AG08396 (cell line): ENCODE results near the gene ADD2.
"Not testable (repeated sequence)": the region's sequence is repeated elsewhere in the genome, so short reads cannot be mapped to it uniquely, and the experiment has no call there.

Experiments
- DNase-seq: peaks from one replicate; pipeline ENCODE4 v3.0.0; 2012; ENCODE audit warnings: low spot score, mixed read lengths

Gene ADD2

GRCh38 chr2:70767699-70768589 lies at the start of gene ADD2:
TSS of gene ADD2 (minus strand) at chr2:70768200. CDS start at chr2:70706408, 61,792 bp downstream.
- peak; percentile 46 for DNase-seq

- DNase-seq, result no peak
Observed at GRCh38 chr2:70817284-70817954, 49.4 kb upstream of the ADD2 start.

DNA sequence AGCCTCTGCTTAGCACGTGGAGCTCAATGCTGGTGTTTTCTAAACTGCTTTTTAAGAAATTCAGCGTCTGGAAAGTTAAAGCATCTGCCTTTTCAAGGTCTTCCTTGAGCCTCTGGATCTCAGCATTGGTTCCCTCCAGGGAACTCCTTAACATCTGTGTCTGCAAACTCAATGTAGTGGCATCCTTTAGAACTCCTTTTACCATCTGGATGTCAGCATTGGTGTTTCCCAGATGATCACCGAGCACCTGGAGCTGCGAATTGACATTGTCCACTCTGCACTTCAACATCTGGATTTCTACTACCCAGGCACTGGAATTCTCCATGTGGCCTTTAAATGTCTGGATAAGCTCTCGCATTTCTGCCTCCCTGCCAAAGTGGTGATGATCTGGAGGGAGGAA lies 48.7 kb upstream of the ADD2 start:
- DNase-seq, result no peak

DNA sequence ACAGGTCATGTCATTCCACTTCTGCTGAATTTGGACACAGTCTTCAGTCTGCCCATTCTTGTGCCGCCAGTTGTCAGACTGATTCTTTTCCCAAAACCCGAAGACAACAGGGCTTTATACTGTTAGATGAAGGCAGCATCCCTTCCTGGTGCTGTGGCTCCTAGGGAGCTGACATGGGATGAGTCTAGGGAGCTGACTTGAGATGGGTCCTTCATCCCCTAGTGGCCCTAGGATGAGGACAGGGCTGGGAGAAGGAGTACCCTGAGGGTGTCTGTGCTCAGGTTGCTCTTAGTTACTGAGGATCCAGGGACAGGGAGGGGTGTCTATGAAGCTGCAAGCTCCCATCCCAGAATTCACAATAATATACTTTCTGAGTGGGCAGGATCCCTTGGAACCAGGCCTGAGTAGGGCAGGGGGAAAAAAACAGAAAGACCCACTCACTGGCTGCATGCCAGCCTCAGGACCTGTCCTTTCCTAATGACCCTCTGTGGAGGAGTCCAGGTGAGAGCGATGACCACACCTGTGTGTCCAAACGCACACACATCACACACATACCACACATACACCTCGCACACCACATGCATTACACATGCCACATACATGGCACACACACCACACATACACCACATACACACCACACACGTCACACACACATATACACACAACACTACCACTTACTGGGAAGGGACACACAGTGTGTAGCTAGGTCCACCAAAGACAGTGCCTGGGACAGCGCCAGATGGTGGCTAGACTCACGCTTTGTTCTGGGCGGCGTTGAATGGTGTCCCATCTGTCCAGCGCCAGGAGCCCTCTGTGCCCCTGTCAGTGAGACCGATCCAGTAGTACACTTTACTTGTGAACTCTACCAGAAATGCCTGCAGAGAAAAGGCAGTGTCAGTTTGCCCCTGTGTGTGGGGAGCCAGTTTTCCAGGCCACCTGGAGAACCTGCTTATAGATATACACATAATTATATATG lies 41.3 kb upstream of the ADD2 start:
- no peak for DNase-seq

GRCh38 chr2:70807828-70808118 lies 39.8 kb upstream of the ADD2 start:
- no peak for DNase-seq

DNA sequence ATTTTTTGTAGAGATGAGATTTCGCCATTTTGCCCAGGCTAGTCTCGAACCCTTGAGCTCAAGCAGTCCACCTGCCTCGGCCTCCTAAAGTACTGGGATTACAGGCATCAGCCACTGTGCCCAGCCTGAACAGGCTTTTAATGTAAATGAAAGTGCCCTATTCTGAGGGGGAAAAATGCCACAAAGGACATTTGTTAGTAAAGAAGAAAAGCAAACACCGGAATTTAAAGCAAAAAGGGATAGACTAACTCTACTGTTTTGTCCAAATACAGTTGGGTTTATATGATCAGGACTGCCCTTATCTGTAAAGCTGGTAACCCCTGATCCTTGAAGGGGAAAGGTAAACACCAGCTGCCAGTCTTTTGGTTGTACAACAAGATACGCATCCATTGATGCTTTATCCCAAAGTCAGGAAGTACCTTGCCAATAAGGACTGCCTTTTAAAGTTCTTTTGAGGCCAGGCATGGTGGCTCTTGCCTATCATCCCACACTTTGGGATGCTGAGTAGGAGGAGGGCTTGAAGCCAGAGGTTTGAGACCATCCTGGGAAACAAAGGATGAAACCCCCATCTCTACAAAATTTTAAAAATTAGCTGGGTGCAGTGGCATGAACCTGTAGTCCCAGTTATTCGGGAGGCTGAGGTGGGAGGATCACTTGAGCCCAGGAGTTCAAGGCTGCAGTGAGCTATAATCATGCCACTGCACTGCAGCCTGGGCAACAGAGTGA lies 39.3 kb upstream of the ADD2 start:
- DNase-seq, result no peak

DNA sequence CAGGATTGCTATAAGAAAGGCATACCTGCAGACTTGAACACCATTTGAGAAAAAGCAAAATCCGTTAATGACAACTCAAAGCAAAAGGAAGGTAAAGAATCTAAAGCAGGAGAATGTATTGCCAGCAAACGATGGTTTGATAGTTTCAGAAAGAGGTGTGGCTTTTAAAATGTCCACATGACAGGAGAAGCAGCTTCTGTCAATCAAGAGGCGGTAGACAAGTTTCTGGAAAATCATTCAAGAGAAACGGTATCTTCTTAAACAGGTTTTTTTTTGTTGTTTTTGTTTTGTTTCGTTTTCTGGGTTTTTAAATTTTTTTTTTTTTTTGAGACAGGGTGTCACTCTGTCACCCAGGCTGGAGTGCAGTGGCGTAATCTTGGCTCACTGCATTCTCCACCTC lies 38.6 kb upstream of the ADD2 start:
- no peak for DNase-seq

- DNase-seq, result no peak
Observed at GRCh38 chr2:70806013-70806412, 38.0 kb upstream of the ADD2 start.

DNA sequence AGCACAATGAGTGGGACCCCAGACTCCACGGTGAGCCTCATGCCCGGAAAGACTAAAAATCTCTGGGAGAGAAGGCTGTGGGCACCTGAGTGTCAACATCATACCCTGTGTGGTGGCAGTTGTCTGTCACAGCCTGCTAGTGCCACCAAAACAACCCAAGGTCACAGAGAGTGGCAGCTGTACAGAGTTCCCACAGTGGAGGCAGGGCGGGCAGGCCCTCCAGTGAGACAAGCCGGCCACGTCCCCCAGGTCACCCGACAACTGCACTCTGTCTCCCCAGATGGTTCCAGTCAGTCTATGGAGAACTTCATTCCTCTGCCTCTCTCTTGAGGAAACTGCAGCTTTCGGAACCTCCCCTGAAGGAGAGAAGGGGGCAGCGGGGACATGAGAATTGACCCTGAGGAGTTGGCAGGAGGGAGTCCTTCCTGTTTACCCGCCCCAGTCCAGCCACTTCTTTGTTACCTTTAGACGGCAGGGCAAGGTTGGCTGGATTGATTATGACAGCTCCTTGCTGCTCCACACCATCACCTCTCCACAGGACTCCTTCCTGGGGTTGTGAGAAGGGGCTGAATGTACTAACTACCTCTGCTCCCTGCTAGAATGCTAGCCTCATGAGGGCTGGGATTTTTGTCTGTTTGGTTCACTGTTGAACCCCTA lies 33.7 kb upstream of the ADD2 start:
- no peak for DNase-seq

DNA sequence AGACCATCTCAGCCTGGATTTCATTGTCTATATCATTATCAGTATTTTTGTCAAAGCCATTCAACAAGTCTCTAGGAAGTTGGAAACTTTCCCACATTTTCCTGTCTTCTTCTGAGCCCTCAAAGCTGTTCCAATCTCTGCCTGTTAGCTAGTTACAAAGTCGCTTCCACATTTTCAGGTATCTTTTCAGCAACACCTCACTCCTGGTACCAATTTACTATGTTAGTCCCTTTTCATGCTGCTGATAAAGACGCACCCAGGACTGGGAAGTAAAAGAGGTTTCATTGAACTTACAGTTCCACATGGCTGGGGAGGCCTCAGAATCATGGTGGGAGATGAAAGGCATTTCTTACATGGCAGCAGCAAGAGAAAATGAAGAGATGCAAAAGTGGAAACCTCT lies 31.7 kb upstream of the ADD2 start:
- DNase-seq, result no peak

DNA sequence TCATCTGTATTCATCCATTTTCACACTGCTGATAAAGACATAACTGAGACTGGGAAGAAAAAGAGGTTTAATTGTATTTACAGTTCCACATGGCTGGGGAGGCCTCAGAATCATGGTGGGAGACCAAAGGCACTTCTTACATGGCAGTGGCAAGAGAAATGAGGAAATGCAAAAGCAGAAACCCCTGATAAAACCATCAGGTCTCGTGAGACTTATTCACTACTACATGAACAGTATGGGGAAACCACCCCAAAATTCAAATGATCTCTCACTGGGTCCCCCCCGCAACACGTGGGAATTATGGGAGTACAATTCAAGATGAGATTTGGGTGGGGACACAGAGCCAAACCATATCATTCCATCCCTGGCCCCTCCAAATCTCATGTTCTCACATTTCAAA lies 30.0 kb upstream of the ADD2 start:
- DNase-seq, result not testable (repeated sequence)

DNA sequence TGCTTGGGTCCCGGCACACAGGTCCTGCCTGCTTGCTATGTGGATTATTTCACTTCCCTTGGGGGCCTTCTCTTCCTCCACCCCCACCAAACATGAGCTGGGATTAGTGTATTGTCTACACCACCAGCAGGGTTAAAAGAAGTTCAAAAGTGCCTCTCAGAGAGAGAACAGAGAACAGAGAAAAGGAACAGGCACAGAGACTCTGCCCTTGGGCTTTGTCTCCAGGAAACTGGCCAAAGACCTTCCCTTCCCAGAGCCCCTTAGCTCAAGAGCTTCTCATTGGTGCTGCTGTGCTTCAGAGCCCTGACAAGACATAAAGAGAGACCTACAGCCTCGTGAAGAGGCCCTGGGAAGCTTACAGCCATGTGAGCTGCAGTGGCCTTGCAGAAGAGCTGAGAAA lies 29.5 kb upstream of the ADD2 start:
- no peak for DNase-seq

DNA sequence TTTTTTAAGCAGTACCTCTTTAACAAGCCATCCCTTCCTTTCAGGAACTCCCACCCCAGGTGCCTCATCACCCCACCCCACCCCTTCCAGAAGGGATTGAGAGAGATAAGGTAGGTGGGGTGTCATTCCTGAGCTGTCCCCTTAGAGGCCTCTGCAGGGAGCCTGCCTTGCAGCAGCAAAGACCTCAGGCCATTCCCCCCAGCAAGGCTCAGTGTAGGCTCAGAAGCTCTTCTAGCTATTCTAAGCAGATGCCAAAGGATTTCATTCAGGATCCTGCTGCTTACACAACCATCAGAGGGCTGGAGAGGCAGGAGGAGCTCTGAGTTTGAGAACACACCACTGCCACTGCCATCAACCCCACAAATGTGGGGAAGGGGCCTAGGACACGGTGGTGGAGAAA lies 28.3 kb upstream of the ADD2 start:
- DNase-seq, result no peak

GRCh38 chr2:70795164-70795995 lies 27.4 kb upstream of the ADD2 start:
- DNase-seq, result no peak

- no peak for DNase-seq
Observed at GRCh38 chr2:70793450-70793849, 25.4 kb upstream of the ADD2 start.

DNA sequence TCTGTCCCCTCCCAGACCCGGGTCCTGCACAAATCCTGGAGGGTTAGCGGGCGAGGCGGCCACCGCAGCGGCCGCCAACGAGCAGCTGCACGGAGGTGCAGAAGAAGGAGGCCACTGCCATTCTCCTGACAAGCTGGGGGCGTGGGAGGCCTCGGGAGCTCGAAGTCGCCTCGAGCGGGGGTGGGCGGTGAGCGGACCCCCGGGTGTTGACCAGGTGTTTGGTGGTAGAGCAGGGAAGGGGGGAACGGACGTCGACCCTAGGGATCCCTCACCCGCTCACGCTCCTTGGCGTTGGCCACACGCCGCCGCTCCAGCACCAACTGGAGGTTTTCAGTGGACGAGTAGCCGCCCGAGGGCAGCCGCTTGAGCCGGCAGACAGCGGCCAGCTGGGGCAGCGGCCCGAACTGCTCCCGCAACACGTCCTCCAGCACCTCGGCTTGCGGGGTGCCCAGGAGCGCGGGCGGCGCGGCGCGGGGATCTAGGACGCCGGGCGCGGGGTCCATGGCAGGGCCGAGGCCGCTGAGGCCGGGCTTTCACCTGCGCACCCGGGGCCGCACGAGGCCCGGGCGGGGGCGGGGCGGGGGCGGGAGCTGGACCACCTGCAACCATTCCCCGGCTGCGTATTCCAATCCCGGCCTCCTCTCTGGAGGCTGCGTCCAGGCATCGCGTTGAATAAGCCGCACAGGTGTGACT lies 22.3 kb upstream of the ADD2 start, which contains the start of gene FIGLA:
Gene FIGLA, minus strand, starts transcription at position 508 of the 693 bp plus-strand sequence. Its CDS starts 5 bp downstream, at position 503.
- DNase-seq, result no peak

DNA sequence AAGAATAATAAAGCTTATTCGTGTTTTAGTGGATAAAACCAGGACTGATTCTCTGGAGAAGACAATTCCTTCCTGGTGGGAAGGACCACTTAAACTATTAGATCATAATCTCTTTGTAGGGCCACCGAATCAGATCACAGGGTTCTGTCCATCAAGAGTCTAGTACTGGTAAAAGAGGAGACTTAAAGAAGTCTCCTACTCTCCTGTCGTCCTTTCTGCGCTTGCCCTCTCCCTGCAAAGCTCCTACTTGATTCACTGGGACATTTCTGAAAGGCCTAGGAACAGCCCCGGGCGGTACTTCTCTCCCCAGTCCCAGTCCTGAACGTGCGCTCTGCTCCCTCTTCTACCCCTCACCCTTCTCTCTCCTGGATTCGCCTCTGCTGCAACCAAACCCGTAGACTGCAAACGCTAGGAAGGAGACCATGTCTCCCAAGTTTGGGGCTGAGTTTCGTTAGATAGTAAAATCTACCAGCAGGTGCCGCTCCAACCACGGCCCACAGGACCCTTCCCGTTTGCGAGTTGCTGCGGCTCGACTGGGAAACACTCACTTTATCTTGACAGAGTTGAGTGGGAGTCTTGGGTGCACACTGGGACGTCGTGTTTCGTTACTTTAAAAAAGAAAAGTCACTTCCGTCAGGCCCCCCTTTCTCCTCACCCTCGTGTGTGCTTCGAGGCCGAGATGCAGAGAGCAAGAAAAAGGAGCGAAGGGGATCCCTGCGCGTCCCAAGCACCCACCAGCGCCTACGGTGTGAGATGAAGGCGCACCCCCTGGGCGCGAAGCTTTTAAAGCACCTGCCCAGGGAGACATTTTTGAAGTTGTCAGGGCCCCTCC lies 21.5 kb upstream of the ADD2 start:
- peak; percentile 67 for DNase-seq

DNA sequence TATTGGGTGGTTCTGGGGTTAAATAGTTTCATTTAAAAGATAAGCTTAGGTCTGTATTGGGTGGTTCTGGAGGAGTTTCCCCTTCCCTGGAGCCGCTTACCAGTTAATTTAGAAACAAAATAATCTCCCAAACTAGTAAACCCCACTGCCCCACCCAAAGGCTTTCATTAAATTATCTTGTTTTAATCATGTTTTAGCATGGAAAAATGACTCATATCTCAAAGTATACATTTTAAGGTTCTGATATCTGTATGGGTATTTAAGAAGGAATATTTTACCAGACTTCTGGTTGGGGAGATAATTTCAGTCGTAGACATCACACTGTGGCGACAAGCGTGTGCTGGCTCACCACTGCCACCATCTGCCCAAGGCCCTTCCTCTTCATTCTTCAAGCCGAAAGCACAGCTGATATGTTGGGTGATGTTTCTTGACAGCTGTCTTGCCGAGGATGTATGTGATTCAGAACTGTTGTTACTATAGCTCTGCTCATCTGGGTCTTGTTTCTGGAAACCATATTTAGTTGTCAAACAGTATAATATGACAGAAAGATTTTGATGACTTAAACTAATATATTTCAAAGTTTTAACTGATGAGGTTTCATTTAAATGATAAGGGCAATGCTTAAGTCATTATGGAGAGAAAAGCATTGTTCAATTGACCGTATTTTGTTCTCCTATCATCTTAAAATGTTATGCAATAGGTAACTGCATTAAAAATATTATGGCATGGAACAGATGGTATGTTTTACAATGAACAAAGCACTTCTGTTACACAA lies 17.3 kb upstream of the ADD2 start:
- no peak for DNase-seq
